HFFc6 (cell line): ENCODE data around the gene MBL2. TPM values are rescaled to one million over a fixed set of nuclear protein-coding genes. Genes with fewer than 3 reads are reported as not detected.

ENCODE experiments used
- DNase-seq: peaks from one replicate; pipeline ENCODE4 v3.0.0-alpha.2; 2018
- H3K27ac Mint-ChIP-seq: 2 replicates; pipeline ENCODE4 v1.8.0; 2020; ENCODE audit warnings: mild to moderate bottlenecking, mixed read lengths
- H3K27me3 Mint-ChIP-seq: 2 replicates; pipeline ENCODE4 v1.8.0; 2021; ENCODE audit warnings: mild to moderate bottlenecking, moderate library complexity, mixed read lengths; ENCODE audit not compliant: insufficient read depth
- H3K36me3 Mint-ChIP-seq: 2 replicates; pipeline ENCODE4 v1.8.0; 2021; ENCODE audit warnings: low read depth, mixed read lengths
- H3K4me1 Mint-ChIP-seq: 2 replicates; pipeline ENCODE4 v1.8.0; 2020; ENCODE audit warnings: low read depth, mixed read lengths
- H3K4me3 Mint-ChIP-seq: 2 replicates; pipeline ENCODE4 v1.8.0; 2020; ENCODE audit warnings: mild to moderate bottlenecking, moderate library complexity, mixed read lengths
- H3K9me3 Mint-ChIP-seq: 2 replicates; pipeline ENCODE4 v1.8.0; 2020; ENCODE audit warnings: mild to moderate bottlenecking, mixed read lengths
- CTCF ChIP-seq: fragments of 200-600 bp; sonication (generic); IDR thresholded peaks from 2 replicates; pipeline ENCODE4 v1.5.0; 2021; ENCODE audit warnings: antibody characterized with exemption, mild to moderate bottlenecking
- total RNA-seq, 6 experiments: library from RNA; stranded (reverse); fragmentation: NEBNext Ultra II Directional; extraction: Animal tissue kit (Norgen Biotek cat#: 25700); gene quantifications; 2 replicates in 1 of 6; 3 replicates in 5 of 6; pipeline ENCODE4 v1.2.3, GENCODE V29; 2021

The MBL2 gene
- total RNA-seq, 6 experiments from 2014 or later = not detected

- no peak overlapping the region for H3K27ac Mint-ChIP-seq
- DNase-seq = no peak
- H3K4me1 Mint-ChIP-seq = peaks cover 4% of the 10 kb centered on the region; the same call in 1 of the 2 replicates
- peaks cover 9% of the 10 kb centered on the region for H3K27me3 Mint-ChIP-seq
- H3K4me3 Mint-ChIP-seq = no peak overlapping the region
- no peak for TF ChIP-seq CTCF
- H3K9me3 Mint-ChIP-seq = no peaks in the 10 kb centered on the region
- no peaks in the 10 kb centered on the region for H3K36me3 Mint-ChIP-seq
Measured at GRCh38 chr10:52774182-52774581, 1.6 kb upstream of the MBL2 start.

GRCh38 chr10:52771534-52772445 lies 794 bp downstream of the MBL2 start:
- Mint-ChIP-seq H3K4me3 (no peak overlapping the region), H3K4me1 (peaks cover 4% of the 10 kb centered on the region; the same call in 1 of the 2 replicates), H3K27ac (no peak overlapping the region), H3K27me3 (peaks cover 7% of the 10 kb centered on the region), H3K36me3 (no peaks in the 10 kb centered on the region), H3K9me3 (no peaks in the 10 kb centered on the region)
- DNase-seq = no peak
- no peak for TF ChIP-seq CTCF

- no peak for DNase-seq
Measured at GRCh38 chr10:52770904-52771303, 1.7 kb downstream of the MBL2 start.

GRCh38 chr10:52769966-52770365 lies 2.6 kb downstream of the MBL2 start:
- Mint-ChIP-seq H3K27me3 (peaks cover 4% of the 10 kb centered on the region), H3K27ac (no peak overlapping the region), H3K36me3 (no peaks in the 10 kb centered on the region), H3K9me3 (no peaks in the 10 kb centered on the region), H3K4me3 (no peak overlapping the region), H3K4me1 (peaks cover 4% of the 10 kb centered on the region; the same call in 1 of the 2 replicates)
- DNase-seq = no peak
- no peak for TF ChIP-seq CTCF

More at GRCh38 chr10:52770904-52771303, 1.7 kb downstream of the MBL2 start:
- H3K4me3 Mint-ChIP-seq = no peak overlapping the region
- H3K27ac Mint-ChIP-seq = no peak overlapping the region
- TF ChIP-seq CTCF = no peak
- H3K36me3 Mint-ChIP-seq = no peaks in the 10 kb centered on the region
- H3K9me3 Mint-ChIP-seq = no peaks in the 10 kb centered on the region
- peaks cover 4% of the 10 kb centered on the region; the same call in 1 of the 2 replicates for H3K4me1 Mint-ChIP-seq
- H3K27me3 Mint-ChIP-seq = peaks cover 6% of the 10 kb centered on the region

GRCh38 chr10:52768001-52768532 lies 4.5 kb downstream of the MBL2 start:
- Mint-ChIP-seq H3K9me3 (no peaks in the 10 kb centered on the region), H3K36me3 (no peaks in the 10 kb centered on the region), H3K27me3 (peaks cover 2% of the 10 kb centered on the region), H3K4me3 (no peak overlapping the region), H3K4me1 (peaks cover 4% of the 10 kb centered on the region; the same call in 1 of the 2 replicates), H3K27ac (no peak overlapping the region)
- TF ChIP-seq CTCF = no peak
- DNase-seq = no peak
